H9 (cell line): ENCODE data around the gene PLEKHA1. TPM values are rescaled to one million over a fixed set of nuclear protein-coding genes. Genes with fewer than 3 reads are reported as not detected.
A peak's percentile ranks its signal among the peaks of the same experiment; 100 is the strongest.

Experiments
- DNase-seq: peaks from one replicate; pipeline ENCODE4 v3.0.0-alpha.2; 2017
- H2AFZ ChIP-seq: one replicate; pipeline ENCODE4 v1.6.1; 2013; ENCODE audit warnings: mild to moderate bottlenecking, low read length, control low read depth, moderate library complexity
- H2AK5ac ChIP-seq: 2 replicates; pipeline ENCODE4 v1.6.1; 2013; ENCODE audit warnings: low read length, control low read depth, mixed read lengths; ENCODE audit not compliant: insufficient read length
- H2BK120ac ChIP-seq: one replicate; pipeline ENCODE4 v1.6.1; 2013; ENCODE audit warnings: low read depth, mild to moderate bottlenecking, low read length, control low read depth, inconsistent platforms; ENCODE audit not compliant: poor library complexity, severe bottlenecking
- H2BK12ac ChIP-seq: 2 replicates; pipeline ENCODE4 v1.6.1; 2013; ENCODE audit warnings: low read length, control low read depth, mixed read lengths, low read depth; ENCODE audit not compliant: insufficient read length
- H2BK15ac ChIP-seq: 2 replicates; pipeline ENCODE4 v1.6.1; 2013; ENCODE audit warnings: low read depth, low read length, control low read depth
- H2BK20ac ChIP-seq: one replicate; pipeline ENCODE4 v1.6.1; 2013; ENCODE audit warnings: low read depth, mild to moderate bottlenecking, low read length, control low read depth, inconsistent platforms; ENCODE audit not compliant: poor library complexity, severe bottlenecking
- H2BK5ac ChIP-seq: 2 replicates; pipeline ENCODE4 v1.6.1; 2013; ENCODE audit warnings: low read length, control low read depth, mixed read lengths; ENCODE audit not compliant: insufficient read length
- H3K14ac ChIP-seq: 2 replicates; pipeline ENCODE4 v1.6.1; 2013; ENCODE audit warnings: low read length, control low read depth; ENCODE audit not compliant: insufficient read depth
- H3K18ac ChIP-seq: 2 replicates; pipeline ENCODE4 v1.6.1; 2013; ENCODE audit warnings: low read depth, mild to moderate bottlenecking, mixed read lengths, low read length, control low read depth; ENCODE audit not compliant: insufficient read length
- H3K23ac ChIP-seq: 2 replicates; pipeline ENCODE4 v1.6.1; 2013; ENCODE audit warnings: low read length, control low read depth, mixed read lengths, low read depth; ENCODE audit not compliant: insufficient read length
- H3K23me2 ChIP-seq: 2 replicates; pipeline ENCODE4 v1.6.1; 2013; ENCODE audit warnings: low read depth, mild to moderate bottlenecking, mixed read lengths, low read length, control low read depth; ENCODE audit not compliant: insufficient read length, poor library complexity, severe bottlenecking
- H3K27ac ChIP-seq: 2 replicates; pipeline ENCODE4 v1.5.1; 2013; ENCODE audit warnings: low read length, control low read depth, mixed read lengths, low read depth; ENCODE audit not compliant: insufficient read length
- H3K27me3 ChIP-seq: 2 replicates; pipeline ENCODE4 v1.6.1; 2013; ENCODE audit warnings: low read length, control low read depth, inconsistent platforms; ENCODE audit not compliant: insufficient read depth
- H3K4ac ChIP-seq: 2 replicates; pipeline ENCODE4 v1.6.1; 2013; ENCODE audit warnings: low read depth, mild to moderate bottlenecking, control low read depth, inconsistent platforms, low read length, moderate library complexity
- H3K4me1 ChIP-seq: 2 replicates; pipeline ENCODE4 v1.6.1; 2013; ENCODE audit warnings: low read length, control low read depth, inconsistent platforms; ENCODE audit not compliant: insufficient read depth
- H3K4me2 ChIP-seq: 2 replicates; pipeline ENCODE4 v1.6.1; 2013; ENCODE audit warnings: low read length, control low read depth, mixed read lengths; ENCODE audit not compliant: insufficient read length, insufficient read depth
- H3K56ac ChIP-seq: 2 replicates; pipeline ENCODE4 v1.6.1; 2013; ENCODE audit warnings: low read depth, mild to moderate bottlenecking, mixed read lengths, low read length, control low read depth; ENCODE audit not compliant: insufficient read length
- H3K79me1 ChIP-seq: 2 replicates; pipeline ENCODE4 v1.6.1; 2013; ENCODE audit warnings: low read depth, mild to moderate bottlenecking, moderate library complexity, low read length, control low read depth, inconsistent platforms; ENCODE audit not compliant: insufficient read depth, poor library complexity, severe bottlenecking
- H3K79me2 ChIP-seq: 2 replicates; pipeline ENCODE4 v1.6.1; 2013; ENCODE audit warnings: low read length, control low read depth, inconsistent platforms; ENCODE audit not compliant: insufficient read depth
- H3K9ac ChIP-seq: 2 replicates; pipeline ENCODE4 v1.6.1; 2013; ENCODE audit warnings: low read length, control low read depth, mixed read lengths; ENCODE audit not compliant: insufficient read length; ENCODE audit errors: extremely low read depth
- H3K9me3 ChIP-seq: one replicate; pipeline ENCODE4 v1.6.1; 2013; ENCODE audit warnings: low read depth, low read length, inconsistent platforms; ENCODE audit not compliant: control insufficient read depth
- H3T11ph ChIP-seq: one replicate; pipeline ENCODE4 v1.6.1; 2013; ENCODE audit warnings: mild to moderate bottlenecking, low read length, control low read depth, inconsistent platforms
- H4K20me1 ChIP-seq: one replicate; pipeline ENCODE4 v1.6.1; 2013; ENCODE audit not compliant: control insufficient read depth, insufficient read length, insufficient read depth
- H4K5ac ChIP-seq: 2 replicates; pipeline ENCODE4 v1.6.1; 2013; ENCODE audit warnings: low read depth, mild to moderate bottlenecking, mixed read lengths, low read length, control low read depth; ENCODE audit not compliant: insufficient read length
- H4K8ac ChIP-seq: replicated peaks from 2 replicates; pipeline ENCODE4 v1.6.1; 2013; ENCODE audit warnings: low read length, control low read depth, mixed read lengths, low read depth; ENCODE audit not compliant: insufficient read length
- H4K91ac ChIP-seq: 2 replicates; pipeline ENCODE4 v1.6.1; 2013; ENCODE audit warnings: low read depth, mild to moderate bottlenecking, moderate library complexity, mixed read lengths, low read length, control low read depth; ENCODE audit not compliant: insufficient read length
- H3K27ac Mint-ChIP-seq, 3 experiments: 2 replicates in 2 of 3; 3 replicates in 1 of 3; pipeline ENCODE4 v1.8.0; 2020 to 2021; ENCODE audit warnings: mixed read lengths in 3 of 3, mild to moderate bottlenecking in 1 of 3, moderate library complexity in 1 of 3
- H3K27me3 Mint-ChIP-seq: 2 replicates; pipeline ENCODE4 v1.8.0; 2021; ENCODE audit warnings: low read depth, mild to moderate bottlenecking, moderate library complexity, mixed read lengths
- H3K36me3 Mint-ChIP-seq, 3 experiments: 2 replicates in 2 of 3; 3 replicates in 1 of 3; pipeline ENCODE4 v1.8.0; 2020 to 2021; ENCODE audit warnings: low read depth in 3 of 3, mixed read lengths in 3 of 3; ENCODE audit not compliant: insufficient read depth in 1 of 3
- H3K4me1 Mint-ChIP-seq, 2 experiments: 2 replicates each; pipeline ENCODE4 v1.8.0; 2020; ENCODE audit warnings: mixed read lengths in 2 of 2
- H3K4me3 Mint-ChIP-seq, 2 experiments: 2 replicates in 1 of 2; 3 replicates in 1 of 2; pipeline ENCODE4 v1.8.0; 2020 to 2021; ENCODE audit warnings: mild to moderate bottlenecking in 2 of 2, mixed read lengths in 2 of 2, moderate library complexity in 1 of 2
- H3K9me3 Mint-ChIP-seq, 2 experiments: 2 replicates in 1 of 2; 3 replicates in 1 of 2; pipeline ENCODE4 v1.8.0; 2020; ENCODE audit warnings: mild to moderate bottlenecking in 2 of 2, mixed read lengths in 2 of 2, moderate library complexity in 1 of 2
- CTCF ChIP-seq: fragments of 200-600 bp; sonication (generic); conservative IDR thresholded peaks from 3 replicates; pipeline ENCODE4 v1.8.0; 2021; ENCODE audit warnings: antibody characterized with exemption, mild to moderate bottlenecking
- WGBS: extraction: QIAGEN DNeasy Blood & Tissue Kit; methylation state at CpG from one replicate; pipeline ENCODE4 v1.1.7; 2013; ENCODE audit warnings: missing lambda C conversion rate, low lambda C conversion rate, mixed read lengths; ENCODE audit not compliant: insufficient read length; ENCODE audit errors: extremely low coverage; 5-methylcytosine and 5-hydroxymethylcytosine counted together
- total RNA-seq: library from RNA; stranded (reverse); gene quantifications from 2 replicates; pipeline ENCODE4 v1.2.1, GENCODE V29; 2021

The PLEKHA1 gene
- total RNA-seq, 1 experiment from 2014 or later = 32.7 TPM

DNA sequence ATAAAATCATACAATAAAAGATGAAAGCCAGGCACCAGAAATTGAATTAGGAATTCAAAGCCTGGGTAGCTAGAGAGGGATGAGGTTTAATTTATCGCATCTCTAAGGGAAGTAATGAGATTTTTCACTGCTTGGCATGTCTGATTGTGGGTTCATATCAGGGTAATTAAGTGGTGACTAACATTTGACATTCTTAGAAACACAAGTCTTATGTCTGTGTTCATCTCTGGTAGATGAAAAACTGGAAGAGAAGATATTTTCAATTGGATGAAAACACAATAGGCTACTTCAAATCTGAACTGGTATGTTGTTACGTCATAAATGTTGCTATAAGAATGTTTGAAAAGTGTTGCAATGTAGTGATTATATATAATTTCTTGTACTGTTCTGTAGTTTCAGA, 43.2 kb downstream of the PLEKHA1 start:
- Histone ChIP-seq H4K20me1 (no peaks in the 10 kb centered on the region), H4K8ac (no peak overlapping the region), H3K23ac (no peak overlapping the region), H3K27ac (no peak overlapping the region), H2BK15ac (no peak overlapping the region), H3K18ac (no peak overlapping the region), H2AK5ac (no peak overlapping the region), H2BK120ac (no peak overlapping the region), H4K91ac (no peak overlapping the region), H3T11ph (no peak overlapping the region), H3K23me2 (no peaks in the 10 kb centered on the region), H3K4ac (no peak overlapping the region), H3K4me2 (no peak overlapping the region), H4K5ac (no peak overlapping the region), H3K9me3 (no peaks in the 10 kb centered on the region), H2BK20ac (no peak overlapping the region), H2BK12ac (no peak overlapping the region), H3K9ac (no peak overlapping the region), H3K4me1 (peaks cover 2% of the 10 kb centered on the region; the same call in 1 of the 2 replicates), H2AFZ (no peak overlapping the region), H2BK5ac (no peak overlapping the region), H3K56ac (no peak overlapping the region), H3K14ac (no peak overlapping the region), H3K79me2 (no peaks in the 10 kb centered on the region), H3K79me1 (no peaks in the 10 kb centered on the region), H3K27me3 (no peaks in the 10 kb centered on the region)
- no peak for DNase-seq
- Mint-ChIP-seq H3K27ac (0 out of 7 replicates have a peak overlapping the region, but pooled peaks of 1 of the 3 experiments have one; percentile 52), H3K9me3 (no peaks in the 10 kb centered on the region), H3K4me3 (no peak overlapping the region), H3K4me1 (peaks cover 8 to 10% of the 10 kb centered on the region in 2 experiments; a peak in 3 of 4 replicates), H3K27me3 (no peaks in the 10 kb centered on the region), H3K36me3 (peaks cover 10 to 49% (median 31%) of the 10 kb centered on the region in 3 experiments; a peak in 6 of 7 replicates)
- no CpG with 5 or more reads among the region's 2 CpGs for WGBS
- TF ChIP-seq CTCF = no peak
